Measurements from ENCODE around the gene TC2N. TPM values are rescaled to one million over a fixed set of nuclear protein-coding genes. Genes with fewer than 3 reads are reported as not detected.

The TC2N gene
- total and polyA plus RNA-seq, 2 of the 4 experiments (the other 2 are of a cell fraction): 0.03 to 0.18 TPM

DNA sequence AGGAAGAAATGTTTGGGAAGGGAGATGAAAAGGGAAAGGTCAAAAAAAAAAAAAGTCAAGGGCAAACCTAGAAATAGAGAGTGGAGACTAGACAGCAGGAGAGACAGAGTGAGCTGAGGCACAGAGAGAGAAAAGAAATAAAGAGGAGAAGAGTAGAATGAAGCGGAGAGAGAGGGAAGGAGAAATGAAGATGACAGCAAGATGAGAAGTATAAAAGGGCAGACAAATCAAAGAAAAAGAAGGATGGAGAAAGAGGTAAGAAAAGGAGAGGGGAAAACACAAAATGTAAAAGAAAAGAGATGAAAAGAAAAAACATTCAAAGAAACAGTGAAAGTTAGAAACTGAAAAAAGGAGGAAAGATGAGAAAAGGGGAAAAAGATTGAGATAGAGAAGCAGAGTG lies 53.0 kb downstream of the TC2N start:
- Histone ChIP-seq H3K14ac (replicated peaks; ENCODE audit: low read depth, low read length) (no peak overlapping the region), H2BK120ac (ENCODE audit: low read depth, low read length) (no peak overlapping the region), H3K4ac (ENCODE audit: low read depth, low read length) (no peak overlapping the region), H3K18ac (ENCODE audit: low read depth, low read length) (no peak overlapping the region), H3K36me3 (ENCODE audit: control insufficient read depth, insufficient read depth, low read length) (no peaks in the 10 kb centered on the region), H3K4me1 (ENCODE audit: control insufficient read depth, insufficient read depth, low read length) (no peaks in the 10 kb centered on the region), H3K9me3 (ENCODE audit: control insufficient read depth, insufficient read depth, low read length) (no peaks in the 10 kb centered on the region), H4K8ac (ENCODE audit: low read depth in 2 of 2, low read length in 2 of 2) (no peak overlapping the region), H4K91ac (ENCODE audit: insufficient read depth, low read depth, low read length) (no peak overlapping the region), H3K56ac (ENCODE audit: extremely low read depth, insufficient read depth, low read length) (no peak overlapping the region), H3K27ac (ENCODE audit: insufficient read depth, low read length) (no peak overlapping the region), H3K9me1 (ENCODE audit: insufficient read depth, low read length) (no peaks in the 10 kb centered on the region), H2BK20ac (ENCODE audit: low read depth, low read length) (no peak overlapping the region), H2AK5ac (ENCODE audit: low read depth, low read length) (no peak overlapping the region), H3K4me3 (ENCODE audit: insufficient read depth, low read depth, low read length) (no peak overlapping the region), H3K27me3 (ENCODE audit: control insufficient read depth, insufficient read depth, low read length) (no peaks in the 10 kb centered on the region), H2AFZ (replicated peaks; ENCODE audit: low read length, poor library complexity) (no peak overlapping the region), H3K4me2 (ENCODE audit: low read depth, low read length) (no peak overlapping the region), H2BK15ac (ENCODE audit: low read depth, low read length) (no peak overlapping the region), H3K79me1 (ENCODE audit: low read depth in 1 of 2, low read length in 2 of 2) (no peaks in the 10 kb centered on the region), H3K23ac (ENCODE audit: low read depth, low read length) (no peak overlapping the region), H2BK5ac (ENCODE audit: low read depth, low read length, poor library complexity, severe bottlenecking) (no peak overlapping the region), H4K5ac (ENCODE audit: low read depth, low read length) (no peak overlapping the region), H2AK9ac (replicated peaks; ENCODE audit: low read depth, low read length, poor library complexity) (no peak overlapping the region), H4K20me1 (ENCODE audit: insufficient read depth, low read length) (no peaks in the 10 kb centered on the region), H3K9ac (ENCODE audit: low read depth, low read length) (no peak overlapping the region)
- no peak for ATAC-seq (ENCODE audit: low read depth)
- BruUV-seq (replicated peaks): no TSS peak
- in situ Hi-C loops (cut with MboI; ENCODE audit: low sequenced_read_pairs): no loop called here
- WGBS, 2 experiments (ENCODE audit: extremely low coverage in 2 of 2, insufficient read length in 1 of 2): 50 to 100% methylated on average over 1 of the region's 1 CpG
- POLR2A ChIA-PET (ENCODE audit: unreplicated experiment): no interaction called here
- intact Hi-C loops (cut with micrococcal nuclease): no loop called here
- dilution Hi-C loops (cut with HindIII; ENCODE audit: low sequenced_read_pairs, unreplicated experiment): no loop called here
- TF ChIP-seq RCOR1 (IDR thresholded peaks at IDR 0.05; ENCODE audit: insufficient replicate concordance, low read length) (no peak), RAD21 (IDR thresholded peaks at IDR 0.05; ENCODE audit: low read length) (no peak), BHLHE40 (IDR thresholded peaks at IDR 0.05; ENCODE audit: low read depth, low read length) (no peak), NFE2L2 (IDR thresholded peaks at IDR 0.05; ENCODE audit: low read depth, low read length) (no peak), CTCF (conservative IDR thresholded peaks at IDR 0.05; ENCODE audit: low read depth, low read length) (no peak), MAZ (IDR thresholded peaks at IDR 0.05; ENCODE audit: borderline replicate concordance, low read depth, low read length) (no peak), MAFK (IDR thresholded peaks at IDR 0.05; ENCODE audit: low read depth, low read length) (no peak), POLR2A (IDR thresholded peaks at IDR 0.05; ENCODE audit: low read depth, low read length) (no peak), SMC3 (IDR thresholded peaks at IDR 0.05; ENCODE audit: low read depth, low read length) (no peak), CEBPB (IDR thresholded peaks at IDR 0.05; ENCODE audit: low read depth, low read length) (no peak), USF2 (IDR thresholded peaks at IDR 0.05; ENCODE audit: low read depth, low read length) (no peak), CHD1 (IDR thresholded peaks at IDR 0.05; ENCODE audit: low read depth, low read length) (no peak), FOS (IDR thresholded peaks at IDR 0.05; ENCODE audit: low read depth, low read length) (no peak), RFX5 (IDR thresholded peaks at IDR 0.05; ENCODE audit: low read depth, low read length) (no peak), MXI1 (IDR thresholded peaks at IDR 0.05; ENCODE audit: borderline replicate concordance, low read depth, low read length) (no peak)
- TF ChIP-seq, protein P1, sequence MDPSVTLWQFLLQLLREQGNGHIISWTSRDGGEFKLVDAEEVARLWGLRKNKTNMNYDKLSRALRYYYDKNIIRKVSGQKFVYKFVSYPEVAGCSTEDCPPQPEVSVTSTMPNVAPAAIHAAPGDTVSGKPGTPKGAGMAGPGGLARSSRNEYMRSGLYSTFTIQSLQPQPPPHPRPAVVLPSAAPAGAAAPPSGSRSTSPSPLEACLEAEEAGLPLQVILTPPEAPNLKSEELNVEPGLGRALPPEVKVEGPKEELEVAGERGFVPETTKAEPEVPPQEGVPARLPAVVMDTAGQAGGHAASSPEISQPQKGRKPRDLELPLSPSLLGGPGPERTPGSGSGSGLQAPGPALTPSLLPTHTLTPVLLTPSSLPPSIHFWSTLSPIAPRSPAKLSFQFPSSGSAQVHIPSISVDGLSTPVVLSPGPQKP (IDR thresholded peaks at IDR 0.05; ENCODE audit: borderline replicate concordance, low read depth, low read length): no peak
- no peak for DNase-seq
- CTCF ChIA-PET: no interaction called here
